Left lung (tissue), 10 donors: ENCODE measurements around the gene NIBAN1. TPM values are rescaled to one million over a fixed set of nuclear protein-coding genes. Genes with fewer than 3 reads are reported as not detected.
A peak's percentile ranks its signal among the peaks of the same experiment; 100 is the strongest.

Experiments
- ATAC-seq: fragments of 200-7000 bp; cut with Tn5 transposase; one replicate; pipeline ENCODE4 v1.9.1; 2020; ENCODE audit warnings: moderate library complexity
- DNase-seq, 4 donors: peaks; one replicate each; pipeline ENCODE4 v3.0.0-alpha.2; 2013 to 2020
- H3K27ac ChIP-seq, 2 donors: fragments of 200-600 bp; sonication (generic) in 1 of 2; one replicate each; pipeline versions ENCODE4 v1.5.0 to v1.8.0; 2020 to 2021
- H3K27me3 ChIP-seq, 2 donors: fragments of 200-600 bp; sonication (generic) in 1 of 2; one replicate each; pipeline versions ENCODE4 v1.5.0 to v1.8.0; 2020 to 2021
- H3K36me3 ChIP-seq, 2 donors: fragments of 200-600 bp; sonication (generic) in 1 of 2; one replicate each; pipeline versions ENCODE4 v1.5.0 to v1.8.0; 2020 to 2021
- H3K4me1 ChIP-seq, 2 donors: fragments of 200-600 bp; one replicate each; pipeline ENCODE4 v1.8.0; 2021
- H3K4me3 ChIP-seq, 2 donors: fragments of 200-600 bp; sonication (generic) in 1 of 2; one replicate each; pipeline versions ENCODE4 v1.5.0 to v1.8.0; 2020 to 2021; ENCODE audit warnings: mild to moderate bottlenecking in 1 of 2
- H3K9me3 ChIP-seq, 2 donors: fragments of 200-600 bp; sonication (generic) in 1 of 2; one replicate each; pipeline versions ENCODE4 v1.5.0 to v1.8.0; 2020 to 2021
- CTCF ChIP-seq, 2 donors: fragments of 200-600 bp; sonication (generic) in 1 of 2; IDR thresholded peaks; one replicate each; pipeline versions ENCODE4 v1.5.0 to v1.8.0; 2021; ENCODE audit warnings: antibody characterized with exemption in 2 of 2
- intact Hi-C, 2 donors: fragments of 100-400 bp; cut with DNase I; formaldehyde crosslinking; loops; one replicate each; pipeline versions ENCODE4 v1.11.2 to v1.14.2; 2022
- polyA plus RNA-seq, 6 donors: library from polyadenylated mRNA; unstranded; fragments of 120-200 nt; gene quantifications; one replicate each; pipeline ENCODE4 v1.2.1, GENCODE V29; 2013; ENCODE audit not compliant: insufficient read length in 6 of 6
- total RNA-seq, 2 donors: library from RNA; stranded (reverse); fragmentation: NEBNext Ultra II Directional; extraction: Animal tissue kit (Norgen Biotek cat#: 25700); gene quantifications; one replicate each; pipeline ENCODE4 v1.2.1, GENCODE V29; 2021
- donor health status: DM: no; HTN: yes; CAD: no.
- donor health status: DM: no; HTN: no; CAD: no.

NIBAN1 gene
- total and polyA plus RNA-seq, 8 donors, result 16.4 to 54.3 (median 17.7) TPM

- no peak for TF ChIP-seq CTCF (IDR thresholded peaks at IDR 0.05)
Measured at GRCh38 chr1:184950906-184951305, 23.4 kb downstream of the NIBAN1 start.

GRCh38 chr1:184950227-184950626, 24.1 kb downstream of the NIBAN1 start:
- Histone ChIP-seq H3K9me3 (no peaks in the 10 kb centered on the region), H3K27ac (no peak overlapping the region), H3K27me3 (no peaks in the 10 kb centered on the region), H3K4me1 (peaks cover 0 to 42% of the 10 kb centered on the region in 2 donors), H3K4me3 (no peak overlapping the region), H3K36me3 (no peaks in the 10 kb centered on the region)
- no peak for ATAC-seq
- intact Hi-C loops, result no loop called here
- TF ChIP-seq CTCF (IDR thresholded peaks at IDR 0.05), result no peak
- no peak for DNase-seq

More at GRCh38 chr1:184950906-184951305, 23.4 kb downstream of the NIBAN1 start:
- intact Hi-C loops, result no loop called here
- Histone ChIP-seq H3K36me3 (no peaks in the 10 kb centered on the region), H3K27ac (no peak overlapping the region), H3K9me3 (no peaks in the 10 kb centered on the region), H3K4me1 (peaks cover 0 to 36% of the 10 kb centered on the region in 2 donors), H3K27me3 (no peaks in the 10 kb centered on the region), H3K4me3 (no peak overlapping the region)
- ATAC-seq (no peak), DNase-seq (no peak)

- intact Hi-C loops, result no loop called here
- ATAC-seq, result peak; percentile 46
Measured at GRCh38 chr1:184947497-184948256, 26.6 kb downstream of the NIBAN1 start.

GRCh38 chr1:184945678-184946412, 28.5 kb downstream of the NIBAN1 start:
- H3K4me3 ChIP-seq, result no peak overlapping the region
- ATAC-seq (peak; percentile 71), DNase-seq (no peak)
- no peaks in the 10 kb centered on the region for H3K36me3 ChIP-seq
- intact Hi-C loops, result no loop called here
- H3K27ac ChIP-seq, result peak overlapping the region in 1 of 2 donors; percentile 47
- H3K27me3 ChIP-seq, result no peaks in the 10 kb centered on the region
- H3K9me3 ChIP-seq, result no peaks in the 10 kb centered on the region
- no peak for TF ChIP-seq CTCF (IDR thresholded peaks at IDR 0.05)
- H3K4me1 ChIP-seq, result peaks cover 0 to 45% of the 10 kb centered on the region in 2 donors

More at GRCh38 chr1:184947497-184948256, 26.6 kb downstream of the NIBAN1 start:
- Histone ChIP-seq H3K9me3 (no peaks in the 10 kb centered on the region), H3K27ac (no peak overlapping the region), H3K4me3 (no peak overlapping the region), H3K4me1 (peaks cover 0 to 39% of the 10 kb centered on the region in 2 donors), H3K36me3 (no peaks in the 10 kb centered on the region), H3K27me3 (no peaks in the 10 kb centered on the region)
- no peak for TF ChIP-seq CTCF (IDR thresholded peaks at IDR 0.05)
- peak in 2 of 4 donors; percentile 45 to 68 for DNase-seq

GRCh38 chr1:184945029-184945428, 29.3 kb downstream of the NIBAN1 start:
- H3K4me3 ChIP-seq, result no peak overlapping the region
- intact Hi-C loops, result no loop called here
- no peaks in the 10 kb centered on the region for H3K36me3 ChIP-seq
- no peaks in the 10 kb centered on the region for H3K9me3 ChIP-seq
- TF ChIP-seq CTCF (IDR thresholded peaks at IDR 0.05), result no peak
- peak overlapping the region in 1 of 2 donors; percentile 47 for H3K27ac ChIP-seq
- ATAC-seq, result peak; percentile 61
- DNase-seq, result peak in 1 of 4 donors; percentile 12
- peaks cover 0 to 53% of the 10 kb centered on the region in 2 donors for H3K4me1 ChIP-seq
- H3K27me3 ChIP-seq, result no peaks in the 10 kb centered on the region
